MM.1S (cell line): ENCODE data around the gene RNF227.

Source experiments
- DNase-seq: peaks from one replicate; pipeline ENCODE4 v3.0.0-alpha.2; 2015
- H2AFZ ChIP-seq: fragments of 300-600 bp; sonication (generic); 2 replicates; pipeline ENCODE4 v1.6.0; 2016; ENCODE audit warnings: antibody characterized with exemption, low read length
- H3F3A ChIP-seq: fragments of 300-600 bp; sonication (generic); 2 replicates; pipeline ENCODE4 v1.6.1; 2016; ENCODE audit warnings: mild to moderate bottlenecking, antibody characterized with exemption, low read length, moderate library complexity, mixed read lengths; ENCODE audit not compliant: insufficient read depth
- H3K27ac ChIP-seq: fragments of 300-600 bp; sonication (generic); 2 replicates; pipeline ENCODE4 v1.5.1; 2016; ENCODE audit warnings: mild to moderate bottlenecking, low read length
- H3K27me3 ChIP-seq: fragments of 300-600 bp; sonication (generic); replicated peaks from 2 replicates; pipeline ENCODE4 v1.6.0; 2016; ENCODE audit warnings: low read length; ENCODE audit not compliant: insufficient read depth
- H3K36me3 ChIP-seq: fragments of 300-600 bp; sonication (generic); replicated peaks from 2 replicates; pipeline ENCODE4 v1.6.1; 2016; ENCODE audit warnings: mild to moderate bottlenecking, low read length, mixed read lengths; ENCODE audit not compliant: insufficient read depth
- H3K4me1 ChIP-seq: fragments of 300-600 bp; sonication (generic); 2 replicates; pipeline ENCODE4 v1.6.1; 2016; ENCODE audit warnings: low read length, mixed read lengths
- H3K4me2 ChIP-seq: fragments of 300-600 bp; sonication (generic); 2 replicates; pipeline ENCODE4 v1.6.0; 2016; ENCODE audit warnings: low read depth, low read length
- H3K4me3 ChIP-seq: fragments of 300-600 bp; sonication (generic); 2 replicates; pipeline ENCODE4 v1.5.1; 2016; ENCODE audit warnings: low read length, mixed read lengths
- H3K79me2 ChIP-seq: fragments of 300-600 bp; sonication (generic); 2 replicates; pipeline ENCODE4 v1.6.1; 2016; ENCODE audit warnings: mixed run types, low read length, mixed read lengths
- H3K9ac ChIP-seq: fragments of 300-600 bp; sonication (generic); 2 replicates; pipeline ENCODE4 v1.6.1; 2016; ENCODE audit warnings: low read length, mixed read lengths
- H3K9me2 ChIP-seq: fragments of 300-600 bp; sonication (generic); replicated peaks from 2 replicates; pipeline ENCODE4 v1.6.1; 2016; ENCODE audit warnings: mild to moderate bottlenecking, low read length, mixed read lengths; ENCODE audit not compliant: insufficient read depth
- H3K9me3 ChIP-seq: fragments of 300-600 bp; sonication (generic); replicated peaks from 2 replicates; pipeline ENCODE4 v1.6.1; 2016; ENCODE audit warnings: mild to moderate bottlenecking, low read length, mixed read lengths; ENCODE audit not compliant: insufficient read depth
- H4K20me1 ChIP-seq: fragments of 300-600 bp; sonication (generic); 2 replicates; pipeline ENCODE4 v1.6.1; 2016; ENCODE audit warnings: mild to moderate bottlenecking, low read length, moderate library complexity, mixed read lengths; ENCODE audit not compliant: insufficient read depth
- EZH2 ChIP-seq: fragments of 300-600 bp; sonication (generic); optimal IDR thresholded peaks from 2 replicates; pipeline ENCODE3; 2017; ENCODE audit warnings: low read depth, mild to moderate bottlenecking, antibody characterized with exemption, low read length, mixed read lengths
- EZH2phosphoT487 ChIP-seq: fragments of 300-600 bp; sonication (generic); IDR thresholded peaks from 2 replicates; pipeline ENCODE4 v1.6.1; 2018; ENCODE audit warnings: antibody characterized with exemption, low read length
- TF ChIP-seq, protein P1 (sequence below): fragments of 300-600 bp; sonication (generic); IDR thresholded peaks from 2 replicates; pipeline ENCODE4 v1.5.1; 2016; ENCODE audit warnings: antibody characterized with exemption, low read length, mixed read lengths

The RNF227 gene

DNA sequence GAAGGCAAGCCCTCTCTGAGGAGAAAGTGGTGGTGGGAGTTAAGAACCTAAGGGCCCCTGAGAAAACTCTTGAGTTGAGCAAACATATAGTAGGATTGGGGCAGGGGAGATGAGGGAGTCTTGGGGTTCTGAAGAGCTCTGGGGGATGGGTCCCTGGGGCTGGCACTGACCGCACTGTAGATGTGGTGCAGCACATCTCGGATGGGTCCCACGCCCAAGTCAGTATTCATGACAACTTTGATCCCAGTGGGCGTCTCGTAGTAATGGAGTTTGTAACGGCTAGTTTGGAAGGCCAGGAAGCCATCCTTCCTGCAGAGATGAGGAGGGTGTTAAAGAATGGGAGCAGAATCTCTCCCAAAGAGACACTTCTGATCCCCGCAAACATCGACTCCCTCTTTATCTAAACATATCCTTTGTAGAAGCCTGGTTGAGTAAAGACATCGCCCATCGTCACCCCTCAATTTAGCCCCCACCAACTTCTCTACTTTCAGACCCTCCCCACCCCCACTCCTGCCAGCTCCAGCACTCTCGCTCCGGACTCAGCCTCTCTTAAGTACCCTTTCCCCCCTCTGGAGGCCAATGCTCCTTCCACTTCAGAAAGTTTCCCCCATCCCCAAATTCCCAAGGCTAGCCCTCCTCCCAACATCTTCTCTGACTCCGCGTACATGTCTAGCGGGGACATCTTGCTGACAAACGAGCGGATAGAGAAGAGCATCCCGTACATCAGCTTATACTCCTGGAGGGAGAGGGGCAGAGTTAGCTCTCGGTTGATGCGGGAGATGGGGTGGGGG lies 14.9 kb upstream of the RNF227 start:
- Histone ChIP-seq H3K79me2 (peaks cover 23% of the 10 kb centered on the region), H3K4me2 (peak overlapping the region; percentile 74), H3K9me3 (no peaks in the 10 kb centered on the region), H3K27me3 (no peaks in the 10 kb centered on the region), H3K4me1 (peaks cover 11% of the 10 kb centered on the region), H3K9me2 (no peaks in the 10 kb centered on the region), H2AFZ (peak overlapping the region; percentile 66), H3K27ac (no peak overlapping the region), H3K4me3 (peak overlapping the region; percentile 93), H3K36me3 (no peaks in the 10 kb centered on the region), H3K9ac (peak overlapping the region; percentile 83), H3F3A (no peaks in the 10 kb centered on the region), H4K20me1 (no peaks in the 10 kb centered on the region)
- TF ChIP-seq EZH2phosphoT487 (no peak), EZH2 (no peak)
- TF ChIP-seq, protein P1, sequence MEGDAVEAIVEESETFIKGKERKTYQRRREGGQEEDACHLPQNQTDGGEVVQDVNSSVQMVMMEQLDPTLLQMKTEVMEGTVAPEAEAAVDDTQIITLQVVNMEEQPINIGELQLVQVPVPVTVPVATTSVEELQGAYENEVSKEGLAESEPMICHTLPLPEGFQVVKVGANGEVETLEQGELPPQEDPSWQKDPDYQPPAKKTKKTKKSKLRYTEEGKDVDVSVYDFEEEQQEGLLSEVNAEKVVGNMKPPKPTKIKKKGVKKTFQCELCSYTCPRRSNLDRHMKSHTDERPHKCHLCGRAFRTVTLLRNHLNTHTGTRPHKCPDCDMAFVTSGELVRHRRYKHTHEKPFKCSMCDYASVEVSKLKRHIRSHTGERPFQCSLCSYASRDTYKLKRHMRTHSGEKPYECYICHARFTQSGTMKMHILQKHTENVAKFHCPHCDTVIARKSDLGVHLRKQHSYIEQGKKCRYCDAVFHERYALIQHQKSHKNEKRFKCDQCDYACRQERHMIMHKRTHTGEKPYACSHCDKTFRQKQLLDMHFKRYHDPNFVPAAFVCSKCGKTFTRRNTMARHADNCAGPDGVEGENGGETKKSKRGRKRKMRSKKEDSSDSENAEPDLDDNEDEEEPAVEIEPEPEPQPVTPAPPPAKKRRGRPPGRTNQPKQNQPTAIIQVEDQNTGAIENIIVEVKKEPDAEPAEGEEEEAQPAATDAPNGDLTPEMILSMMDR = no peak
- no peak for DNase-seq

DNA sequence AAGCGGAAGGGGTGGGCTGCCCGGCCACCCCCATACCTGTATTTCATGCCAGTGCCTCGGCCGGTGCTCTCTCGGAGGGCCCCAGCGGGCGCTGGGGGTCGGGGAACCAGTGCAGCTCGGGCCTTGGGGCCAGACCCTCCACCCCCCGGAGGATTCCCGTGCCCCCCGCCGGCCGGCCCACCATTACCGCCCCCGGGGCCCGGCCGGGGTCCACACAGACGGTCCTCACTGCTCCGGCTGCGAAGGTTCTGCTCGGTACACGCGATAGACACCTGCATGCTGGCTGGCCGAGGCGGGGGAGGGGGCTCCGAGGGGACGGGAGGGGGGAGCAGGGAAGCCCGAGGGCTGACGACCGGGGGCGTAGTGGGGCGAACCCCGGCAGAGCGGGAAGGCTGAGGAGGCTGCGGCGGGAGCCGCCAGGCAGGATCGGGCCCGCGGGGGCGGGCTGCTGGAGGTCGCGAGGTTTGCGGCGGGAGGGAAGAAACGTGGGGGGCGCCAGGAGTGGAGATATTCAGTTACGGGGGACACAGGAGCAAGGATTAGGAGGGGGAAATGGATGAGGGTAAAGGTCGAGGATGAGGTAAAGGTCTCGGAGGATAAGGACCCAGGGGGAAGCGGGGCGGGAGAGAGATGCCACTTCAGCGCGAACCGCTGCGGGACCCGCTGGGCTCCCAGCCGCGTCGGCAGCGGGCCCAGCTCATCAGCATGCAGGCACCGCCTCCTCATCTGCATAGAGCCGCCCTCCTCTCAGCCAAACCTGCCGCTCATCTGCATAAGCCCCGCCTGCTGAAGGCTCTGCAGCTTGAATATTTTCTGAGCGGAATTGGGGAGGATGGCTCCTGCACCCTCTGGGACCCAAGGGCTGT lies 13.3 kb upstream of the RNF227 start, which contains the start of gene KCNAB3:
KCNAB3 (minus strand) TSS at position 699 of the 866 bp plus-strand sequence; CDS start at position 278, 421 bp downstream.
- no peak for DNase-seq
- H4K20me1 ChIP-seq = no peaks in the 10 kb centered on the region
- H2AFZ ChIP-seq = no peak within 1 kb of the TSS
- H3K27me3 ChIP-seq = no peaks in the 10 kb centered on the region
- H3K79me2 ChIP-seq = peaks cover 23% of the 10 kb centered on the region
- no peak within 1 kb of the TSS for H3K4me3 ChIP-seq
- H3K9me3 ChIP-seq = no peaks in the 10 kb centered on the region
- peaks cover 11% of the 10 kb centered on the region for H3K4me1 ChIP-seq
- H3K4me2 ChIP-seq = no peak within 1 kb of the TSS; the same call in 1 of the 2 replicates
- no peaks in the 10 kb centered on the region for H3K36me3 ChIP-seq
- no peaks in the 10 kb centered on the region for H3K9me2 ChIP-seq
- H3F3A ChIP-seq = no peaks in the 10 kb centered on the region
- no peak for TF ChIP-seq EZH2
- TF ChIP-seq, protein P1 = no peak
- TF ChIP-seq EZH2phosphoT487 = no peak
- H3K9ac ChIP-seq = no peak within 1 kb of the TSS
- H3K27ac ChIP-seq = no peak within 1 kb of the TSS

DNA sequence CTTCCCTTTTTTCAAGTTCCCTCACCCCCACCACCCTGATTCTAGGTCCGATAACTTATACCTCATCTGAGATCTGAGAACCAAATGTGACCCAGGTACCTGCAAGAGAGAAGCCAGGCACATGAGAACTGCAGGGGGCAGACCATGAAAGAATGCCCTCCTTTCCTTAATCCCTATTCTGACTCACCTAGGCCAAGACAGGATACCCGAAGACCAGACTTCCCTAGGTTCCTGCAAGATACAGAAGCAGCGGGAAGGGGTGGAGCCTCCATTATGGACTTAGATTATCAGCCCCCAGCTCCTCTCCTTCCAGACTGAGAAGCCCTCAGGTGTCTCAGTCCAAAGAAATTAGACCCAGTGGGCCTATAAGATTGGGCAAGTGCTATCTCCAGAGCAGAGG lies 11.5 kb upstream of the RNF227 start:
- no peak overlapping the region for H2AFZ ChIP-seq
- H3K79me2 ChIP-seq = peaks cover 18% of the 10 kb centered on the region
- H3K9ac ChIP-seq = no peak overlapping the region
- H3F3A ChIP-seq = no peaks in the 10 kb centered on the region
- H4K20me1 ChIP-seq = no peaks in the 10 kb centered on the region
- H3K27me3 ChIP-seq = no peaks in the 10 kb centered on the region
- no peaks in the 10 kb centered on the region for H3K9me2 ChIP-seq
- H3K4me2 ChIP-seq = no peak overlapping the region
- H3K27ac ChIP-seq = no peak overlapping the region
- no peaks in the 10 kb centered on the region for H3K9me3 ChIP-seq
- TF ChIP-seq EZH2 (no peak), EZH2phosphoT487 (no peak)
- TF ChIP-seq, protein P1 = no peak
- H3K4me3 ChIP-seq = no peak overlapping the region
- no peak for DNase-seq
- H3K4me1 ChIP-seq = peaks cover 7% of the 10 kb centered on the region
- no peaks in the 10 kb centered on the region for H3K36me3 ChIP-seq
